Glutamatergic neuron (in vitro differentiated cells): ENCODE results near the gene LTK. TPM values are rescaled to one million over a fixed set of nuclear protein-coding genes. Genes with fewer than 3 reads are reported as not detected.

ENCODE experiments used
- DNase-seq: peaks from one replicate; pipeline ENCODE4 v3.0.0; 2022
- H3K27ac Mint-ChIP-seq: one replicate; pipeline ENCODE4 v1.8.0; 2020; ENCODE audit warnings: mild to moderate bottlenecking, mixed read lengths, inconsistent platforms; ENCODE audit not compliant: unreplicated experiment
- H3K27me3 Mint-ChIP-seq: one replicate; pipeline ENCODE4 v1.8.0; 2020; ENCODE audit warnings: mild to moderate bottlenecking, moderate library complexity, mixed read lengths, inconsistent platforms; ENCODE audit not compliant: unreplicated experiment
- H3K36me3 Mint-ChIP-seq: one replicate; pipeline ENCODE4 v1.8.0; 2020; ENCODE audit warnings: mild to moderate bottlenecking, mixed read lengths, inconsistent platforms; ENCODE audit not compliant: unreplicated experiment
- H3K4me1 Mint-ChIP-seq: one replicate; pipeline ENCODE4 v1.8.0; 2020; ENCODE audit warnings: mild to moderate bottlenecking, low read depth, mixed read lengths, inconsistent platforms; ENCODE audit not compliant: unreplicated experiment
- H3K4me3 Mint-ChIP-seq: one replicate; pipeline ENCODE4 v1.8.0; 2020; ENCODE audit warnings: mild to moderate bottlenecking, mixed read lengths, inconsistent platforms; ENCODE audit not compliant: unreplicated experiment
- H3K9me3 Mint-ChIP-seq: one replicate; pipeline ENCODE4 v1.8.0; 2020; ENCODE audit warnings: mild to moderate bottlenecking, moderate library complexity, mixed read lengths, inconsistent platforms; ENCODE audit not compliant: unreplicated experiment
- CTCF ChIP-seq: fragments of 200-600 bp; sonication (generic); IDR thresholded peaks from one replicate; pipeline ENCODE4 v1.5.0; 2021; ENCODE audit not compliant: partially characterized antibody, unreplicated experiment
- total RNA-seq: library from RNA; stranded (reverse); fragmentation: NEBNext Ultra II Directional; extraction: Animal tissue kit (Norgen Biotek cat#: 25700); gene quantifications from one replicate; pipeline ENCODE4 v1.2.1, GENCODE V29; 2021; ENCODE audit not compliant: unreplicated experiment

Gene LTK
- total RNA-seq, 1 donor from 2014 or later: 3.2 TPM

GRCh38 chr15:41490355-41490754 lies 23.3 kb downstream of the LTK start:
- H3K36me3 Mint-ChIP-seq: no peaks in the 10 kb centered on the region
- no peak overlapping the region for H3K4me3 Mint-ChIP-seq
- peaks cover 4% of the 10 kb centered on the region for H3K9me3 Mint-ChIP-seq
- peaks cover 6% of the 10 kb centered on the region for H3K4me1 Mint-ChIP-seq
- DNase-seq: no peak
- TF ChIP-seq CTCF: no peak
- H3K27me3 Mint-ChIP-seq: peaks cover 15% of the 10 kb centered on the region
- H3K27ac Mint-ChIP-seq: no peak overlapping the region

- no peak for TF ChIP-seq CTCF
- no peak for DNase-seq
- no peak overlapping the region for H3K4me3 Mint-ChIP-seq
- peaks cover 13% of the 10 kb centered on the region for H3K27me3 Mint-ChIP-seq
- peaks cover 6% of the 10 kb centered on the region for H3K4me1 Mint-ChIP-seq
- no peaks in the 10 kb centered on the region for H3K36me3 Mint-ChIP-seq
- no peak overlapping the region for H3K27ac Mint-ChIP-seq
- peaks cover 4% of the 10 kb centered on the region for H3K9me3 Mint-ChIP-seq
Measured at GRCh38 chr15:41489641-41490040, 24.0 kb downstream of the LTK start.

GRCh38 chr15:41487802-41488201 lies 25.8 kb downstream of the LTK start:
- no peak overlapping the region for H3K4me3 Mint-ChIP-seq
- no peak overlapping the region for H3K27ac Mint-ChIP-seq
- peaks cover 2% of the 10 kb centered on the region for H3K9me3 Mint-ChIP-seq
- TF ChIP-seq CTCF: no peak
- peaks cover 7% of the 10 kb centered on the region for H3K36me3 Mint-ChIP-seq
- H3K27me3 Mint-ChIP-seq: peaks cover 11% of the 10 kb centered on the region
- no peak for DNase-seq
- H3K4me1 Mint-ChIP-seq: peaks cover 4% of the 10 kb centered on the region

GRCh38 chr15:41487381-41487780 lies 26.2 kb downstream of the LTK start:
- Mint-ChIP-seq H3K9me3 (no peaks in the 10 kb centered on the region), H3K4me3 (no peak overlapping the region), H3K27ac (no peak overlapping the region), H3K36me3 (peaks cover 10% of the 10 kb centered on the region), H3K27me3 (peaks cover 7% of the 10 kb centered on the region), H3K4me1 (no peaks in the 10 kb centered on the region)
- TF ChIP-seq CTCF: no peak
- DNase-seq: no peak

- DNase-seq: no peak
- peaks cover 10% of the 10 kb centered on the region for H3K36me3 Mint-ChIP-seq
- no peaks in the 10 kb centered on the region for H3K4me1 Mint-ChIP-seq
- H3K4me3 Mint-ChIP-seq: no peak overlapping the region
- no peak for TF ChIP-seq CTCF
- no peak overlapping the region for H3K27ac Mint-ChIP-seq
- H3K27me3 Mint-ChIP-seq: peaks cover 2% of the 10 kb centered on the region
- peaks cover 1% of the 10 kb centered on the region for H3K9me3 Mint-ChIP-seq
Measured at GRCh38 chr15:41486286-41486685, 27.3 kb downstream of the LTK start.
